Spleen (tissue), 11 donors: ENCODE measurements around the gene DIRAS2. TPM values are rescaled to one million over a fixed set of nuclear protein-coding genes. Genes with fewer than 3 reads are reported as not detected.

ENCODE experiments used
- DNase-seq: peaks from one replicate; pipeline ENCODE4 v3.0.0-alpha.2; 2020
- H3K27ac ChIP-seq, 8 donors: fragments of 200-600 bp; sonication (generic) in 7 of 8; 1 replicate in 4 of 8; 2 replicates in 4 of 8; pipeline versions ENCODE4 v1.5.0 to v1.8.0; 2016 to 2021; ENCODE audit warnings: inconsistent platforms in 4 of 8, mild to moderate bottlenecking in 4 of 8, moderate library complexity in 1 of 8
- H3K27me3 ChIP-seq, 7 donors: fragments of 200-600 bp; sonication (generic) in 6 of 7; replicated peaks in 1 of 7; 1 replicate in 4 of 7; 2 replicates in 3 of 7; pipeline versions ENCODE4 v1.5.0 to v1.8.0; 2016 to 2021; ENCODE audit warnings: inconsistent platforms in 3 of 7, mild to moderate bottlenecking in 1 of 7
- H3K36me3 ChIP-seq, 6 donors: fragments of 200-600 bp; sonication (generic) in 5 of 6; 1 replicate in 4 of 6; 2 replicates in 2 of 6; pipeline versions ENCODE4 v1.5.0 to v1.8.0; 2016 to 2021; ENCODE audit warnings: inconsistent platforms in 2 of 6
- H3K4me1 ChIP-seq, 6 donors: fragments of 200-600 bp; sonication (generic) in 5 of 6; 1 replicate in 3 of 6; 2 replicates in 3 of 6; pipeline versions ENCODE4 v1.5.0 to v1.8.0; 2016 to 2021; ENCODE audit warnings: inconsistent platforms in 3 of 6
- H3K4me3 ChIP-seq, 8 donors: fragments of 200-600 bp; sonication (generic) in 7 of 8; 1 replicate in 4 of 8; 2 replicates in 4 of 8; pipeline versions ENCODE4 v1.5.0 to v1.8.0; 2016 to 2021; ENCODE audit warnings: inconsistent platforms in 4 of 8, mild to moderate bottlenecking in 4 of 8, moderate library complexity in 2 of 8
- H3K9me3 ChIP-seq, 8 donors: fragments of 200-600 bp; sonication (generic) in 7 of 8; 1 replicate in 4 of 8; 2 replicates in 4 of 8; pipeline versions ENCODE4 v1.5.0 to v1.8.0; 2016 to 2021; ENCODE audit warnings: inconsistent platforms in 4 of 8
- POLR2A ChIP-seq, 3 donors: fragments of 450-650 bp; IDR thresholded peaks; one replicate each; pipeline ENCODE4 v1.5.1; 2017; ENCODE audit warnings: antibody characterized with exemption in 3 of 3, mild to moderate bottlenecking in 1 of 3
- POLR2AphosphoS5 ChIP-seq, 3 donors: sonication (generic); formaldehyde crosslinking; IDR thresholded peaks; one replicate each; pipeline ENCODE4 v1.5.1; 2017; ENCODE audit warnings: antibody characterized with exemption in 3 of 3
- WGBS, 5 donors: extraction: QIAGEN DNeasy Blood & Tissue Kit in 3 of 5; methylation state at CpG; one replicate each; pipeline versions ENCODE4 v1.1.5 to v1.1.7; 2013 to 2018; 5-methylcytosine and 5-hydroxymethylcytosine counted together
- intact Hi-C: fragments of 100-400 bp; cut with DNase I; formaldehyde crosslinking; loops from one replicate; pipeline ENCODE4 v1.15.0; 2023; ENCODE audit warnings: low total_unique reads
- polyA plus RNA-seq, 3 donors: library from polyadenylated mRNA; stranded (reverse); fragments of 200-250 nt; gene quantifications; one replicate each; pipeline ENCODE4 v1.2.1, GENCODE V29; 2013
- total RNA-seq, 7 donors: library from RNA; depleted of rRNA in 3 of 7; stranded (reverse); fragments of >200 nt in 3 of 7; fragmentation: NEBNext Ultra II Directional in 4 of 7; extraction: Animal tissue kit (Norgen Biotek cat#: 25700) in 4 of 7; gene quantifications; one replicate each; pipeline versions ENCODE4 v1.1.0 to v1.2.1, GENCODE V29; 2016 to 2021
- TF ChIP-seq, protein P1 (sequence below), 11 experiments: fragments of 200-600 bp in 7 of 11; fragments of 450-650 bp in 4 of 11; sonication (generic) in 4 of 11; IDR thresholded peaks in 8 of 11; conservative IDR thresholded peaks in 3 of 11; 1 replicate in 7 of 11; 2 replicates in 4 of 11; pipeline versions ENCODE4 v1.4.0 to v1.8.0; 2016 to 2021; ENCODE audit warnings: antibody characterized with exemption in 11 of 11, inconsistent platforms in 4 of 11, mild to moderate bottlenecking in 1 of 11
- donor health status: healthy with polysubstance abuse.
- donor health status: DM: no; HTN: no; CAD: no; lungs with moderate emphysema.
- donor health status: DM: no; HTN: no; CAD: no.
- donor health status: Bipolar disorder and iron deficiency.
- donor health status: healthy.
- donor health status: DM: no; HTN: no; CAD: no.
- donor health status: DM: yes; HTN: yes; CAD: no.

DIRAS2 gene
- total and polyA plus RNA-seq, 10 donors: 0.19 TPM; not detected in 9

DNA sequence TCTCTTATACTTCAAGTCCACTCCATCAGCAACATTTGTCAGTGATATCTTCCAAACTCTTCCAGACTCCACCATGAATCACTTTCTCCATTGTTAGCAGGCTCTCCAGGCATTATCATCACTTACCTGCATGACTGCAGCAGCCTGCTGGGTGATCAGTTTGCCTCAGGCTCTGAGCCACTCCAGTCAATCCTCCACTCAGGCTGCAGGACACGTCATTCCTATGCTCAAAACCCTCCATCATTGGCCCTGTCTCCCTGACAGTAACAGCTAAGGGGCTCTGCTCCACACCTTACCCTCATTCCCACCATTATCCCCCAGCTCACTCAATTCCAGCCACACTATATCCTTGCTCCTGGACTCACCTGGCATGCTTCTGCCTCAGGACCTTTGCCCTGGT is 10.7 kb downstream of the DIRAS2 start:
- H3K4me3 ChIP-seq: no peak overlapping the region
- H3K27ac ChIP-seq: no peak overlapping the region
- TF ChIP-seq, protein P1, sequence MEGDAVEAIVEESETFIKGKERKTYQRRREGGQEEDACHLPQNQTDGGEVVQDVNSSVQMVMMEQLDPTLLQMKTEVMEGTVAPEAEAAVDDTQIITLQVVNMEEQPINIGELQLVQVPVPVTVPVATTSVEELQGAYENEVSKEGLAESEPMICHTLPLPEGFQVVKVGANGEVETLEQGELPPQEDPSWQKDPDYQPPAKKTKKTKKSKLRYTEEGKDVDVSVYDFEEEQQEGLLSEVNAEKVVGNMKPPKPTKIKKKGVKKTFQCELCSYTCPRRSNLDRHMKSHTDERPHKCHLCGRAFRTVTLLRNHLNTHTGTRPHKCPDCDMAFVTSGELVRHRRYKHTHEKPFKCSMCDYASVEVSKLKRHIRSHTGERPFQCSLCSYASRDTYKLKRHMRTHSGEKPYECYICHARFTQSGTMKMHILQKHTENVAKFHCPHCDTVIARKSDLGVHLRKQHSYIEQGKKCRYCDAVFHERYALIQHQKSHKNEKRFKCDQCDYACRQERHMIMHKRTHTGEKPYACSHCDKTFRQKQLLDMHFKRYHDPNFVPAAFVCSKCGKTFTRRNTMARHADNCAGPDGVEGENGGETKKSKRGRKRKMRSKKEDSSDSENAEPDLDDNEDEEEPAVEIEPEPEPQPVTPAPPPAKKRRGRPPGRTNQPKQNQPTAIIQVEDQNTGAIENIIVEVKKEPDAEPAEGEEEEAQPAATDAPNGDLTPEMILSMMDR (IDR thresholded peaks at IDR 0.05 in 8 of 11, conservative IDR thresholded peaks at IDR 0.05 in 3 of 11): no peak
- TF ChIP-seq POLR2A (IDR thresholded peaks at IDR 0.05): no peak
- TF ChIP-seq POLR2AphosphoS5 (IDR thresholded peaks at IDR 0.05): no peak
- intact Hi-C loops: no loop called here
- no peaks in the 10 kb centered on the region for H3K36me3 ChIP-seq
- WGBS, 5 donors: 67 to 81% (median 72%) methylated on average over 1 of the region's 1 CpG
- peaks cover 0 to 6% (median 0%) of the 10 kb centered on the region in 7 donors for H3K27me3 ChIP-seq
- no peaks in the 10 kb centered on the region for H3K9me3 ChIP-seq
- no peak for DNase-seq
- H3K4me1 ChIP-seq: no peaks in the 10 kb centered on the region

DNA sequence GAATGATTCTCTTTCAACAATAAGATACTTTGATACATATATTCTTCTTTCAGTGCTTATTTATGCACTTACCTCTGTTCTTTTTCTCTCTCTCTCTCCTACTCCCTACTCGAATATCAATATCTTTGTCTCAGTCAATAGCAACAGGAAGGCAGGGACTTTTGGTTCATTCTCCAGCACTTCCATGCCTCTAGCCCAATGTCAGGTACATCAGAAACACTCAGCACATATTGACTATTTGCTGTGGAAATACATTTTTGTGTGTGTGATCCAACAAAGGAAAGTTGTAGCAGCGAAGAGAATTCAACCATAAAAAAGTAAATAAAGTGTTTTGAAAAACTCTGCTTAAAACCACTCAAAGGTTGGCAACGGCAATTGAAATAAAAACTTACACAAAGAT is 12.6 kb downstream of the DIRAS2 start:
- Histone ChIP-seq H3K27me3 (peaks cover 0 to 6% (median 0%) of the 10 kb centered on the region in 7 donors), H3K4me3 (no peak overlapping the region), H3K36me3 (no peaks in the 10 kb centered on the region), H3K4me1 (no peaks in the 10 kb centered on the region), H3K9me3 (no peaks in the 10 kb centered on the region), H3K27ac (no peak overlapping the region)
- intact Hi-C loops: no loop called here
- no peak for DNase-seq
- no peak for TF ChIP-seq POLR2AphosphoS5 (IDR thresholded peaks at IDR 0.05)
- 77 to 88% (median 81%) methylated on average over 3 of the region's 3 CpGs for WGBS, 5 donors

DNA sequence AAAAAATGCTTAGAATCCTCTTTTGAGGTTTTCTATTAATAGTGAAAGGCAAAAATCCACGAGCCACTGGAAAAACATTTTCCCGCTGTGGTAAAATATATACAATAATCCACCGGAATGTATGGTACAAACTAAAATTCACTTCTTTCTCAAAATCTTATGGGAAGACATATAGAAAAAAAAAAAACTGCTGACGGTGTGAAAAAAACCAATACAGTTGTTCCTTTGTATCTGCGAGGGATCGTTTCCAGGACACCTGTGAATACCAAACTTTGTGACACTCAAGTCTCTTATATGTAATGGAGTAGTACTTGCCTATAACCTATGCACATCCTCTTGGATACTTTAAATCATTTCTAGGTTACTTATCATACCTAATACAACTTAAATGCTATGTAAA is 13.3 kb downstream of the DIRAS2 start:
- WGBS, 5 donors: 89 to 95% (median 93%) methylated on average over 6 of the region's 6 CpGs
- Histone ChIP-seq H3K9me3 (no peaks in the 10 kb centered on the region), H3K27ac (no peak overlapping the region)

DNA sequence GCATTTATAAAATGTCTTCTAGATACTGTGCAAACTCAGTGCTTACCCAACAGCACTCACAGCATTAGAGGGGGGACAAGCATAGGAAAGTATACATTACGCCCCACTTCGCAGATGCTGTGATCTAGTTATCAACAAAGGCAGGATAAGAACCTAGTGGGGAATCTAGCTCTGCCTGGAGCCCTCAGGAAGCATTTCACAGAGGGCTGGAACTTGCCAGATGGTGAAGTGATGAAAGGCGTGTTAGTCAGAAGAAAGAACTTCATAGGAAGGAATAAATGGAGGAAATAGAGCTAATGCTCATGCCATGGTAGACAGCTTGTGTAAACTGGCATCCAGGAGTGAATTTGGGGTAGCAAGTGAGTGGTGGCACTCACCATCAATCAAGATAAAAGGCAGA is 25.8 kb downstream of the DIRAS2 start:
- TF ChIP-seq POLR2AphosphoS5 (IDR thresholded peaks at IDR 0.05): no peak
- TF ChIP-seq, protein P1 (IDR thresholded peaks at IDR 0.05 in 8 of 11, conservative IDR thresholded peaks at IDR 0.05 in 3 of 11): no peak
- Histone ChIP-seq H3K4me1 (no peaks in the 10 kb centered on the region), H3K27ac (no peak overlapping the region), H3K9me3 (no peaks in the 10 kb centered on the region), H3K4me3 (no peak overlapping the region), H3K27me3 (peaks cover 0 to 18% (median 0%) of the 10 kb centered on the region in 7 donors), H3K36me3 (no peaks in the 10 kb centered on the region)
- WGBS, 5 donors: 73 to 95% (median 89%) methylated on average over 3 of the region's 3 CpGs
- no peak for DNase-seq
- intact Hi-C loops: no loop called here

More for the DNA sequence above, 13.3 kb downstream of the DIRAS2 start:
- TF ChIP-seq, protein P1 (IDR thresholded peaks at IDR 0.05 in 8 of 11, conservative IDR thresholded peaks at IDR 0.05 in 3 of 11): no peak
- TF ChIP-seq POLR2A (IDR thresholded peaks at IDR 0.05) (no peak), POLR2AphosphoS5 (IDR thresholded peaks at IDR 0.05) (no peak)
- Histone ChIP-seq H3K27me3 (peaks cover 0 to 6% (median 0%) of the 10 kb centered on the region in 7 donors), H3K36me3 (no peaks in the 10 kb centered on the region), H3K4me3 (no peak overlapping the region), H3K4me1 (no peaks in the 10 kb centered on the region)
- intact Hi-C loops: no loop called here
- no peak for DNase-seq

DNA sequence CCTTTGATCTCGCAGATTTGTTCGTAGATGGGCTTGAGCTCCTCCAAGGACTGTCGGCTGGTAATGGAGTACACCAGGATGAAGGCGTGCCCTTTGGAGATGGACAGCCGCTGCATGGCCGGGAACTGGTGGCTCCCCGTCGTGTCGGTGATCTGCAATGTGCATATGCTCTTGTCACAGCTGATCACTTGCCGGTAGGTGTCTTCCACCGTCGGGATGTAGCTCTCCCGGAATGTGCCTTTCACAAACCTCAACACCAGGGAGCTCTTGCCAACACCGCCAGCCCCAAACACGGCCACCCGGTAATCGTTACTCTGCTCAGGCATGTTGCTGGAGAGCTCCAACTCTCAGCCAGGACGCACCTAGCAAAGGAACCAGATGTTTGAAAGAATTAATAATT is 29.1 kb downstream of the DIRAS2 start:
- Histone ChIP-seq H3K36me3 (no peaks in the 10 kb centered on the region), H3K4me3 (no peak overlapping the region), H3K4me1 (no peaks in the 10 kb centered on the region), H3K27ac (no peak overlapping the region), H3K9me3 (no peaks in the 10 kb centered on the region), H3K27me3 (peaks cover 0 to 42% (median 0%) of the 10 kb centered on the region in 7 donors)
- intact Hi-C loops: no loop called here
- 91 to 94% (median 93%) methylated on average over 18 of the region's 18 CpGs for WGBS, 5 donors
- DNase-seq: no peak
- TF ChIP-seq POLR2AphosphoS5 (IDR thresholded peaks at IDR 0.05) (no peak), POLR2A (IDR thresholded peaks at IDR 0.05) (no peak)
- TF ChIP-seq, protein P1 (IDR thresholded peaks at IDR 0.05 in 8 of 11, conservative IDR thresholded peaks at IDR 0.05 in 3 of 11): no peak
